HuH-7.5 (cell line): ENCODE results near the gene CPE.
"Not testable (repeated sequence)": the region's sequence is repeated elsewhere in the genome, so short reads cannot be mapped to it uniquely, and the experiment has no call there.

ENCODE experiments used
- DNase-seq: peaks from one replicate; pipeline ENCODE4 v3.0.0; 2011; ENCODE audit warnings: low spot score

The CPE gene

GRCh38 chr4:165404080-165404479 is 25.3 kb downstream of the CPE start:
- DNase-seq, result no peak

- DNase-seq, result no peak
Observed at GRCh38 chr4:165404696-165405095, 25.9 kb downstream of the CPE start.

GRCh38 chr4:165410214-165410613 is 31.4 kb downstream of the CPE start:
- DNase-seq, result no peak

- no peak for DNase-seq
Observed at GRCh38 chr4:165415910-165416309, 37.1 kb downstream of the CPE start.

GRCh38 chr4:165418073-165418472 is 39.3 kb downstream of the CPE start:
- no peak for DNase-seq

- DNase-seq, result no peak
Observed at GRCh38 chr4:165425629-165426028, 46.8 kb downstream of the CPE start.

- DNase-seq, result no peak
Observed at GRCh38 chr4:165426331-165426730, 47.5 kb downstream of the CPE start.

GRCh38 chr4:165426823-165427222 is 48.0 kb downstream of the CPE start:
- DNase-seq, result no peak

GRCh38 chr4:165428957-165429356 is 50.1 kb downstream of the CPE start:
- DNase-seq, result no peak

- DNase-seq, result no peak
Observed at GRCh38 chr4:165433529-165433928, 54.7 kb downstream of the CPE start.

- DNase-seq, result no peak
Observed at GRCh38 chr4:165437691-165438090, 58.9 kb downstream of the CPE start.

- no peak for DNase-seq
Observed at GRCh38 chr4:165439344-165439743, 60.5 kb downstream of the CPE start.

- no peak for DNase-seq
Observed at GRCh38 chr4:165439981-165440380, 61.2 kb downstream of the CPE start.

GRCh38 chr4:165440415-165441158 is 61.8 kb downstream of the CPE start:
- DNase-seq, result no peak

GRCh38 chr4:165443276-165443675 is 64.5 kb downstream of the CPE start:
- no peak for DNase-seq

- no peak for DNase-seq
Observed at GRCh38 chr4:165448700-165449099, 69.9 kb downstream of the CPE start.

GRCh38 chr4:165449333-165449732 is 70.5 kb downstream of the CPE start:
- no peak for DNase-seq

- no peak for DNase-seq
Observed at GRCh38 chr4:165450871-165451270, 72.1 kb downstream of the CPE start.

GRCh38 chr4:165453140-165453539 is 74.3 kb downstream of the CPE start:
- not testable (repeated sequence) for DNase-seq

GRCh38 chr4:165454426-165454825 is 75.6 kb downstream of the CPE start:
- DNase-seq, result no peak

GRCh38 chr4:165457793-165458192 is 79.0 kb downstream of the CPE start:
- no peak for DNase-seq

GRCh38 chr4:165458471-165458870 is 79.7 kb downstream of the CPE start:
- DNase-seq, result no peak

GRCh38 chr4:165461159-165461821 is 82.5 kb downstream of the CPE start:
- no peak for DNase-seq

- no peak for DNase-seq
Observed at GRCh38 chr4:165462009-165462408, 83.2 kb downstream of the CPE start.
